ENCODE data around the gene HLF.

HLF gene

GRCh38 chr17:55264645-55265298 lies at the start of gene HLF:
HLF (plus strand) TSS chr17:55264960; CDS start chr17:55265485, 525 bp downstream.
- TF ChIP-seq, protein P1, sequence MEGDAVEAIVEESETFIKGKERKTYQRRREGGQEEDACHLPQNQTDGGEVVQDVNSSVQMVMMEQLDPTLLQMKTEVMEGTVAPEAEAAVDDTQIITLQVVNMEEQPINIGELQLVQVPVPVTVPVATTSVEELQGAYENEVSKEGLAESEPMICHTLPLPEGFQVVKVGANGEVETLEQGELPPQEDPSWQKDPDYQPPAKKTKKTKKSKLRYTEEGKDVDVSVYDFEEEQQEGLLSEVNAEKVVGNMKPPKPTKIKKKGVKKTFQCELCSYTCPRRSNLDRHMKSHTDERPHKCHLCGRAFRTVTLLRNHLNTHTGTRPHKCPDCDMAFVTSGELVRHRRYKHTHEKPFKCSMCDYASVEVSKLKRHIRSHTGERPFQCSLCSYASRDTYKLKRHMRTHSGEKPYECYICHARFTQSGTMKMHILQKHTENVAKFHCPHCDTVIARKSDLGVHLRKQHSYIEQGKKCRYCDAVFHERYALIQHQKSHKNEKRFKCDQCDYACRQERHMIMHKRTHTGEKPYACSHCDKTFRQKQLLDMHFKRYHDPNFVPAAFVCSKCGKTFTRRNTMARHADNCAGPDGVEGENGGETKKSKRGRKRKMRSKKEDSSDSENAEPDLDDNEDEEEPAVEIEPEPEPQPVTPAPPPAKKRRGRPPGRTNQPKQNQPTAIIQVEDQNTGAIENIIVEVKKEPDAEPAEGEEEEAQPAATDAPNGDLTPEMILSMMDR (conservative IDR thresholded peaks at IDR 0.05), result no peak

GRCh38 chr17:55215711-55216110 lies 49.0 kb upstream of the HLF start:
- TF ChIP-seq, protein P1 (conservative IDR thresholded peaks at IDR 0.05), result no peak
- H3K27ac ChIP-seq, result no peak overlapping the region

More at GRCh38 chr17:55264645-55265298, at the start of gene HLF:
- H3K27ac ChIP-seq, result no peak within 1 kb of the TSS

GRCh38 chr17:55216888-55217287 lies 47.9 kb upstream of the HLF start:
- H3K27ac ChIP-seq, result no peak overlapping the region

GRCh38 chr17:55219459-55219858 lies 45.3 kb upstream of the HLF start:
- no peak overlapping the region for H3K27ac ChIP-seq
- TF ChIP-seq, protein P1 (conservative IDR thresholded peaks at IDR 0.05), result no peak

More at GRCh38 chr17:55216888-55217287, 47.9 kb upstream of the HLF start:
- TF ChIP-seq, protein P1 (conservative IDR thresholded peaks at IDR 0.05), result no peak

GRCh38 chr17:55219934-55220333 lies 44.8 kb upstream of the HLF start:
- TF ChIP-seq, protein P1 (conservative IDR thresholded peaks at IDR 0.05), result no peak
- no peak overlapping the region for H3K27ac ChIP-seq

DNA sequence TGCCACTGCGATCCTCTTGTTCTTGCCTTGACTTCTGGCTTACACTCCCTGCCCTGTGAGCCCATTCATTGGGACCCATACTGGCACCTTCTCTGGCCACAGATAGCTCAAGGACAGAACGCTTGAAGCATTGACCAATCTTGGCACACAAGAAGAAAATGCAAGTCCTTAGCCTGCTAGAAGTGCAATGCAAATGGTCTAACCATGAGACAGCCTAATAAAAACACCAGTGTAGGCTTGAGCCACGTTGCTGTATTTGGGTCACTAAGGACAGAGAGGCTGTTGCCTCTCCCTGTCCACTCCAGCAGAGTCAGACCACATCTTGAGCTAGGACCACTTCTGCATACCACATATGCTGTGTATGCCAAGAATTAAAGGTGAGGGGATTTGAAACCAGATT lies 41.2 kb upstream of the HLF start:
- TF ChIP-seq, protein P1 (conservative IDR thresholded peaks at IDR 0.05), result no peak

GRCh38 chr17:55224746-55225145 lies 40.0 kb upstream of the HLF start:
- TF ChIP-seq, protein P1 (conservative IDR thresholded peaks at IDR 0.05), result no peak

More for the DNA sequence above, 41.2 kb upstream of the HLF start:
- H3K27ac ChIP-seq, result no peak overlapping the region

More at GRCh38 chr17:55224746-55225145, 40.0 kb upstream of the HLF start:
- no peak overlapping the region for H3K27ac ChIP-seq
